ENCODE results near the gene SHOC2. TPM values are rescaled to one million over a fixed set of nuclear protein-coding genes. Genes with fewer than 3 reads are reported as not detected.
A peak's percentile ranks its signal among the peaks of the same experiment; 100 is the strongest.

SHOC2 gene
- total RNA-seq, 1 experiment from 2014 or later, result 23.7 TPM

- H3K79me1 ChIP-seq (ENCODE audit: insufficient read depth, low read depth, low read length, poor library complexity, severe bottlenecking), result no peaks in the 10 kb centered on the region
- H2BK20ac ChIP-seq (ENCODE audit: low read depth, low read length, poor library complexity, severe bottlenecking), result no peak overlapping the region
- TF ChIP-seq CTCF (conservative IDR thresholded peaks at IDR 0.05), result peak; percentile 36; the same call in 2 of the 3 replicates
- H3K79me2 ChIP-seq (ENCODE audit: insufficient read depth, low read length), result no peaks in the 10 kb centered on the region
- H2AFZ ChIP-seq (ENCODE audit: low read length), result no peak overlapping the region
- H3K4ac ChIP-seq (ENCODE audit: low read depth, low read length), result no peak overlapping the region
- no peak overlapping the region for H2BK5ac ChIP-seq (ENCODE audit: insufficient read length, low read length)
- Mint-ChIP-seq H3K4me1 (peaks cover 23 to 24% of the 10 kb centered on the region in 2 experiments), H3K36me3 (ENCODE audit: insufficient read depth in 1 of 3, low read depth in 3 of 3) (peaks cover 0 to 4% (median 0%) of the 10 kb centered on the region in 3 experiments; a peak in 1 of 7 replicates), H3K4me3 (peak overlapping the region; percentile 78 to 87), H3K27ac (peak overlapping the region; percentile 83 to 96 (median 87); a peak in 5 of 7 replicates), H3K27me3 (ENCODE audit: low read depth) (no peaks in the 10 kb centered on the region), H3K9me3 (no peaks in the 10 kb centered on the region; a peak in 1 of 5 replicates)
- no peak overlapping the region for H4K8ac ChIP-seq (replicated peaks; ENCODE audit: insufficient read length, low read depth, low read length)
- H3K56ac ChIP-seq (ENCODE audit: insufficient read length, low read depth, low read length), result no peak overlapping the region
- H2BK120ac ChIP-seq (ENCODE audit: low read depth, low read length, poor library complexity, severe bottlenecking), result no peak overlapping the region
- H2BK15ac ChIP-seq (ENCODE audit: low read depth, low read length), result no peak overlapping the region
- H3K27me3 ChIP-seq (ENCODE audit: insufficient read depth, low read length), result no peaks in the 10 kb centered on the region
- H2BK12ac ChIP-seq (ENCODE audit: insufficient read length, low read depth, low read length), result no peak overlapping the region
- peak overlapping the region; percentile 68 for H3K9ac ChIP-seq (ENCODE audit: extremely low read depth, insufficient read length, low read length)
- no peak overlapping the region for H2AK5ac ChIP-seq (ENCODE audit: insufficient read length, low read length)
- DNase-seq, result peak; percentile 83
- H3T11ph ChIP-seq (ENCODE audit: low read length), result no peak overlapping the region
- no peak overlapping the region for H3K23ac ChIP-seq (ENCODE audit: insufficient read length, low read depth, low read length)
- no peaks in the 10 kb centered on the region; the same call in 1 of the 2 replicates for H3K4me1 ChIP-seq (ENCODE audit: insufficient read depth, low read length)
- no peaks in the 10 kb centered on the region for H4K20me1 ChIP-seq (ENCODE audit: control insufficient read depth, insufficient read depth, insufficient read length)
- no peak overlapping the region for H4K5ac ChIP-seq (ENCODE audit: insufficient read length, low read depth, low read length)
- peaks cover 11% of the 10 kb centered on the region for H3K23me2 ChIP-seq (ENCODE audit: insufficient read length, low read depth, low read length, poor library complexity, severe bottlenecking)
- H4K91ac ChIP-seq (ENCODE audit: insufficient read length, low read depth, low read length), result no peak overlapping the region
- H3K18ac ChIP-seq (ENCODE audit: insufficient read length, low read depth, low read length), result peak overlapping the region; percentile 77
- WGBS (ENCODE audit: extremely low coverage, insufficient read length, low lambda C conversion rate), result no CpG with 5 or more reads among the region's 70 CpGs
- H3K14ac ChIP-seq (ENCODE audit: insufficient read depth, low read length), result peak overlapping the region; percentile 78
- no peaks in the 10 kb centered on the region for H3K9me3 ChIP-seq (ENCODE audit: control insufficient read depth, low read depth, low read length)
- H3K27ac ChIP-seq (ENCODE audit: insufficient read length, low read depth, low read length), result no peak overlapping the region
- H3K4me2 ChIP-seq (ENCODE audit: insufficient read depth, insufficient read length, low read length), result peak overlapping the region; percentile 94
These were observed 47.0 kb upstream of the SHOC2 start for GRCh38 chr10:110872145-110872983.
